ENCODE data around the gene RBM20. TPM values are rescaled to one million over a fixed set of nuclear protein-coding genes. Genes with fewer than 3 reads are reported as not detected.

The RBM20 gene
- total RNA-seq, 1 experiment from 2014 or later, result 0.17 TPM

DNA sequence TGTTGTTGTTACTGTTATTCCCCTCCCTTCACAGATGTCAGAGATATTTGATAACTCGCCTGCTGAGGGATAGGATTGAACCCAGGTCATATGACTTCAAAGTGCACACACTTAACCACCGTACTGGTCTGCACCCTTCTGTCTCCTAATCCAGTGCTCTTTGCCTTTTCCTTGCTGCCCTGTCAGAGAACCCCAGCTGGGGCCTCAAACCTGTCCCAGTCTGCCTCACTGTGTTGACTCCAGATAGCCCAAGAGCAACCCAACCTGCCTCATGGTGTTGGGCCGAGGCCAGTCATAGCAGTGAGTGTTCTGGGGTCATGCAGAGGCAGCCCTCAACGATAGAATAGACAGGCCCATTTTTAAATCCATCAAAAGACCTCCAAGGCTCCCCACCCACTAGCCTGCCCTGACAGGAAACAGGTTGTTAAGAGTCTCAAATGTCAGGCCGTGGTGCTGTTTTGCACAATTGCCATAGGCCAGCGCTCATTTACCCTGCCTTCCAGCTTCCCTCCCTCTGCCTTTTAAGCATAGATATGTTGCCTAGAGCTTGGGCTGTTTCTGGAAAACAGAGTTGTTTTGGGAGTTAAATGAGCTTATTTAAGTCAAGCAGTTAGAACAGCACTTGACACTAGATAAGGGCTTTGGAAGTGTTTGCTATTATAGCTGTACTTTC lies 190.6 kb downstream of the RBM20 start:
- Histone ChIP-seq H4K20me1 (ENCODE audit: control insufficient read depth, insufficient read depth, insufficient read length) (no peaks in the 10 kb centered on the region), H2BK20ac (ENCODE audit: low read depth, low read length, poor library complexity, severe bottlenecking) (no peak overlapping the region), H2BK5ac (ENCODE audit: insufficient read length, low read length) (no peak overlapping the region), H2AK5ac (ENCODE audit: insufficient read length, low read length) (no peak overlapping the region), H3K18ac (ENCODE audit: insufficient read length, low read depth, low read length) (no peak overlapping the region), H2BK15ac (ENCODE audit: low read depth, low read length) (no peak overlapping the region), H2BK120ac (ENCODE audit: low read depth, low read length, poor library complexity, severe bottlenecking) (no peak overlapping the region), H4K91ac (ENCODE audit: insufficient read length, low read depth, low read length) (no peak overlapping the region), H3K14ac (ENCODE audit: insufficient read depth, low read length) (no peak overlapping the region), H3K23ac (ENCODE audit: insufficient read length, low read depth, low read length) (no peak overlapping the region), H3K79me1 (ENCODE audit: insufficient read depth, low read depth, low read length, poor library complexity, severe bottlenecking) (no peaks in the 10 kb centered on the region), H3T11ph (ENCODE audit: low read length) (no peak overlapping the region), H3K23me2 (ENCODE audit: insufficient read length, low read depth, low read length, poor library complexity, severe bottlenecking) (no peaks in the 10 kb centered on the region), H3K79me2 (ENCODE audit: insufficient read depth, low read length) (no peaks in the 10 kb centered on the region), H4K8ac (replicated peaks; ENCODE audit: insufficient read length, low read depth, low read length) (no peak overlapping the region), H3K9ac (ENCODE audit: extremely low read depth, insufficient read length, low read length) (no peak overlapping the region), H3K27me3 (ENCODE audit: insufficient read depth, low read length) (no peaks in the 10 kb centered on the region), H3K4me1 (ENCODE audit: insufficient read depth, low read length) (no peaks in the 10 kb centered on the region), H3K4me2 (ENCODE audit: insufficient read depth, insufficient read length, low read length) (no peak overlapping the region), H3K27ac (ENCODE audit: insufficient read length, low read depth, low read length) (no peak overlapping the region), H2AFZ (ENCODE audit: low read length) (no peak overlapping the region), H3K9me3 (ENCODE audit: control insufficient read depth, low read depth, low read length) (no peaks in the 10 kb centered on the region), H2BK12ac (ENCODE audit: insufficient read length, low read depth, low read length) (no peak overlapping the region), H3K4ac (ENCODE audit: low read depth, low read length) (no peak overlapping the region), H4K5ac (ENCODE audit: insufficient read length, low read depth, low read length) (no peak overlapping the region), H3K56ac (ENCODE audit: insufficient read length, low read depth, low read length) (no peak overlapping the region)
- Mint-ChIP-seq H3K36me3 (ENCODE audit: insufficient read depth in 1 of 3, low read depth in 3 of 3) (no peaks in the 10 kb centered on the region), H3K4me3 (no peak overlapping the region), H3K27me3 (ENCODE audit: low read depth) (no peaks in the 10 kb centered on the region), H3K9me3 (no peaks in the 10 kb centered on the region), H3K27ac (peak overlapping the region in 2 of 3 experiments; percentile 55 to 80; a peak in 4 of 7 replicates), H3K4me1 (peaks cover 20 to 22% of the 10 kb centered on the region in 2 experiments)
- peak; percentile 67 for DNase-seq
- WGBS (ENCODE audit: extremely low coverage, insufficient read length, low lambda C conversion rate), result no CpG with 5 or more reads among the region's 6 CpGs
- TF ChIP-seq, protein P1, sequence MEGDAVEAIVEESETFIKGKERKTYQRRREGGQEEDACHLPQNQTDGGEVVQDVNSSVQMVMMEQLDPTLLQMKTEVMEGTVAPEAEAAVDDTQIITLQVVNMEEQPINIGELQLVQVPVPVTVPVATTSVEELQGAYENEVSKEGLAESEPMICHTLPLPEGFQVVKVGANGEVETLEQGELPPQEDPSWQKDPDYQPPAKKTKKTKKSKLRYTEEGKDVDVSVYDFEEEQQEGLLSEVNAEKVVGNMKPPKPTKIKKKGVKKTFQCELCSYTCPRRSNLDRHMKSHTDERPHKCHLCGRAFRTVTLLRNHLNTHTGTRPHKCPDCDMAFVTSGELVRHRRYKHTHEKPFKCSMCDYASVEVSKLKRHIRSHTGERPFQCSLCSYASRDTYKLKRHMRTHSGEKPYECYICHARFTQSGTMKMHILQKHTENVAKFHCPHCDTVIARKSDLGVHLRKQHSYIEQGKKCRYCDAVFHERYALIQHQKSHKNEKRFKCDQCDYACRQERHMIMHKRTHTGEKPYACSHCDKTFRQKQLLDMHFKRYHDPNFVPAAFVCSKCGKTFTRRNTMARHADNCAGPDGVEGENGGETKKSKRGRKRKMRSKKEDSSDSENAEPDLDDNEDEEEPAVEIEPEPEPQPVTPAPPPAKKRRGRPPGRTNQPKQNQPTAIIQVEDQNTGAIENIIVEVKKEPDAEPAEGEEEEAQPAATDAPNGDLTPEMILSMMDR (conservative IDR thresholded peaks at IDR 0.05), result no peak
